Regular cardiac myocyte (primary cell): ENCODE data around the gene NLRX1. TPM values are rescaled to one million over a fixed set of nuclear protein-coding genes. Genes with fewer than 3 reads are reported as not detected.

Experiments
- total RNA-seq: library from RNA; depleted of rRNA; stranded (reverse); fragments of >200 nt; gene quantifications from 2 replicates; pipeline ENCODE4 v1.2.3, GENCODE V29; 2014

Gene NLRX1, protein sequence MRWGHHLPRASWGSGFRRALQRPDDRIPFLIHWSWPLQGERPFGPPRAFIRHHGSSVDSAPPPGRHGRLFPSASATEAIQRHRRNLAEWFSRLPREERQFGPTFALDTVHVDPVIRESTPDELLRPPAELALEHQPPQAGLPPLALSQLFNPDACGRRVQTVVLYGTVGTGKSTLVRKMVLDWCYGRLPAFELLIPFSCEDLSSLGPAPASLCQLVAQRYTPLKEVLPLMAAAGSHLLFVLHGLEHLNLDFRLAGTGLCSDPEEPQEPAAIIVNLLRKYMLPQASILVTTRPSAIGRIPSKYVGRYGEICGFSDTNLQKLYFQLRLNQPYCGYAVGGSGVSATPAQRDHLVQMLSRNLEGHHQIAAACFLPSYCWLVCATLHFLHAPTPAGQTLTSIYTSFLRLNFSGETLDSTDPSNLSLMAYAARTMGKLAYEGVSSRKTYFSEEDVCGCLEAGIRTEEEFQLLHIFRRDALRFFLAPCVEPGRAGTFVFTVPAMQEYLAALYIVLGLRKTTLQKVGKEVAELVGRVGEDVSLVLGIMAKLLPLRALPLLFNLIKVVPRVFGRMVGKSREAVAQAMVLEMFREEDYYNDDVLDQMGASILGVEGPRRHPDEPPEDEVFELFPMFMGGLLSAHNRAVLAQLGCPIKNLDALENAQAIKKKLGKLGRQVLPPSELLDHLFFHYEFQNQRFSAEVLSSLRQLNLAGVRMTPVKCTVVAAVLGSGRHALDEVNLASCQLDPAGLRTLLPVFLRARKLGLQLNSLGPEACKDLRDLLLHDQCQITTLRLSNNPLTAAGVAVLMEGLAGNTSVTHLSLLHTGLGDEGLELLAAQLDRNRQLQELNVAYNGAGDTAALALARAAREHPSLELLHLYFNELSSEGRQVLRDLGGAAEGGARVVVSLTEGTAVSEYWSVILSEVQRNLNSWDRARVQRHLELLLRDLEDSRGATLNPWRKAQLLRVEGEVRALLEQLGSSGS
- total RNA-seq = 8.4 and 25.4 TPM in 2 replicates

GRCh38 chr11:119168471-119169281 is at the start of gene NLRX1:
NLRX1 (plus strand) TSS chr11:119168725; CDS start chr11:119171404, 2,679 bp downstream.

GRCh38 chr11:119121008-119121810 is 47.3 kb upstream of the NLRX1 start, which contains the start of gene HINFP:
HINFP (plus strand) TSS chr11:119121580; CDS start chr11:119126945, 5,365 bp downstream.

DNA sequence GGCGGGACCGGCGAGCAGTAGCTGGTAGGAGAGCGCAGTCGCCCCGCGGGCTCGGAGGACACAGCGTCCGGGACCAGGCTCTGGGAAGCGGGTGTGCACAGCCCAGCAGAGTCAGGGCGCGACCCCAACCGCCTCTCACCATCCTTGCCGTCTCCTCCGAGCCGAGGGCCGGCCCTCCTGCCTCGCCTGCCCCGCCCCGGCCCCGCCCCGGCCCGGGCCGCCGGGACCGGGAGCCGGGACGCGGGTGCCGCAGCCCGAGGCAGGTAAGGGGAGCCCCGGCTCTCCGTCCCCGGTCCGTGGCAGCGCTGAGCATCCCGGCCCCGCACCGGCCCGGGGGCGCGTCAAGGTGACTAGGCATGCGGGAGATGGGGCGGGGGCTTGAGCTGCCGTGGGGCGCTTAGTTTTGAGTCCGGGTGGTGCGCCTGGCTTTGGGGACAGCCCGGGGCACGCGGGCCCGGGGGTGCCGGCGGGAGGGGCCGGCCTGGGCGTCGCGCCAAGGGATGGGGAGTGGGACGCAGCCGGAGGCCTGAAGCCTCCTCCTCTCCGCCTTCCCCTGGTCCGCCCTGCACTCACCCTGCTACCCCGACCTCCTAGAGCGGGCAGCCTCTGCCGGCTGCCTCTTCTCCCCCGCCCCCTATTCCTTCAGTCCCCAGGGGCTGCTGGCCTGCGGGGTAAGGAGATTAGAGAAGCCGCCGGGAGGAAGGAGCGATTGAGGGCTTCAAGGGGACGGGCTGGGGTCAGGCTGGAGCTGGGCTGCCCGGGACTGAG is 19.3 kb upstream of the NLRX1 start, which contains the start of gene ABCG4:
Gene ABCG4 (plus strand): TSS at position 35 of the 768 bp plus-strand sequence. CDS start 914 bp downstream, outside the sequence.

GRCh38 chr11:119205574-119206510 is 37.3 kb downstream of the NLRX1 start, which contains the start of gene CBL:
CBL (plus strand) TSS chr11:119206339; CDS start chr11:119206418, 79 bp downstream.

Other genes with a start within 250 kb of the NLRX1 start
- gene BCL9L, start 242.8 kb upstream of the NLRX1 start, total RNA-seq = 13.0 and 19.2 TPM in 2 replicates
- not detected in 2 replicates for gene UPK2, start 212.4 kb upstream of the NLRX1 start, total RNA-seq
- not detected in 2 replicates for gene FOXR1, start 197.0 kb upstream of the NLRX1 start, total RNA-seq
- 15.7 and 16.1 TPM in 2 replicates for gene CENATAC, start 170.6 kb upstream of the NLRX1 start, total RNA-seq
- 1,474 and 2,284 TPM in 2 replicates for gene RPS25, start 150.4 kb upstream of the NLRX1 start, total RNA-seq
- gene TRAPPC4, start 150.0 kb upstream of the NLRX1 start, total RNA-seq = 93.9 and 127 TPM in 2 replicates
- gene SLC37A4, start 137.8 kb upstream of the NLRX1 start, total RNA-seq = 10.9 and 11.0 TPM in 2 replicates
- gene HYOU1, start 111.5 kb upstream of the NLRX1 start, total RNA-seq = 183 and 240 TPM in 2 replicates
- 17.4 and 26.8 TPM in 2 replicates for gene VPS11, start 100.9 kb upstream of the NLRX1 start, total RNA-seq
- 5.9 and 25.1 TPM in 2 replicates for gene HMBS, start 83.8 kb upstream of the NLRX1 start, total RNA-seq
- 16.5 and 20.3 TPM in 2 replicates for gene DPAGT1, start 66.9 kb upstream of the NLRX1 start, total RNA-seq
- 5.2 and 5.9 TPM in 2 replicates for gene C2CD2L, start 61.4 kb upstream of the NLRX1 start, total RNA-seq
- gene HINFP, start 47.1 kb upstream of the NLRX1 start, total RNA-seq = 10.2 and 15.8 TPM in 2 replicates
- 0.19 and 0.28 TPM in 2 replicates for gene ABCG4, start 19.7 kb upstream of the NLRX1 start, total RNA-seq
- gene NHERF4, start 16.8 kb downstream of the NLRX1 start, total RNA-seq = 0.19 TPM in 1 of 2 replicates, not detected in the other
- gene CBL, start 37.6 kb downstream of the NLRX1 start, total RNA-seq = 5.6 and 7.1 TPM in 2 replicates
- 54.6 and 130 TPM in 2 replicates for gene MCAM, start 148.4 kb downstream of the NLRX1 start, total RNA-seq
- gene RNF26, start 165.8 kb downstream of the NLRX1 start, total RNA-seq = 3.7 and 6.5 TPM in 2 replicates
- gene C1QTNF5, start 172.2 kb downstream of the NLRX1 start, total RNA-seq = 1.5 and 11.0 TPM in 2 replicates
- gene MFRP, start 178.0 kb downstream of the NLRX1 start, total RNA-seq = under 0.01 TPM in 1 of 2 replicates, not detected in the other
- gene USP2, start 213.0 kb downstream of the NLRX1 start, total RNA-seq = 0.28 and 0.38 TPM in 2 replicates